GM19328 (cell line): ENCODE data around the gene FUT6.
A peak's percentile ranks its signal among the peaks of the same experiment; 100 is the strongest.

ENCODE experiments used
- ATAC-seq: cut with Tn5 transposase; IDR thresholded peaks from one replicate; pipeline ENCODE4 v1.9.1; 2021; ENCODE audit warnings: mild to moderate bottlenecking, moderate library complexity; ENCODE audit not compliant: unreplicated experiment

The FUT6 gene

GRCh38 chr19:5828661-5829566 lies 10.6 kb downstream of the FUT6 start:
- no peak for ATAC-seq

GRCh38 chr19:5827891-5828660 lies 11.4 kb downstream of the FUT6 start:
- peak; percentile 68 for ATAC-seq

DNA sequence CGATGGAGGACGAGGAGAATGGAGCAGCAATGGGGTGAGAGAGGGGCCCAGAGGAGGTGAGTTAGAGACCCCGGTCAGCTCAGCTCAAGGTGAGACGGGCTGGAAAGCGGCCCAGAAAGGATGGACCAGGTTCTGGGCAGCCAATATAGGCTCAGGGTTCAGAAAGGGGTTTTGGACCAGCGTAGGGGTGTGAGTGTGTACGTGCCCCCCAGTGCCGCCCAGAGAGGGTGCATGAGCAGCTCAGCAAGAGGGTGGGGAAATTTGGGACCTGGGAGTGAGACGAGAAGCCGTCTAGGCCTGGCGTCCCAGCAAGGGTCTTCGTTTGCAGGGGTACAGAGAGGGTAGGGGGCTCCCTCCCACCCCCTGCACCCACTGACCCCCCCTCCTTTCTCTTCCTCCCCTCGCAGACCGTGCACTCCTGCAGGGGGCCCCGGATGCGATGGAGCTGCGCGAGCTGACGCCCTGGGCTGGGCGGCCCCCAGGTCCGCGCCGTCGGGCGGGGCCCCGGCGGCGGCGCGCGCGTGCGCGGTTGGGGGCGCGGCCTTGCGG lies 12.1 kb downstream of the FUT6 start:
- no peak for ATAC-seq

DNA sequence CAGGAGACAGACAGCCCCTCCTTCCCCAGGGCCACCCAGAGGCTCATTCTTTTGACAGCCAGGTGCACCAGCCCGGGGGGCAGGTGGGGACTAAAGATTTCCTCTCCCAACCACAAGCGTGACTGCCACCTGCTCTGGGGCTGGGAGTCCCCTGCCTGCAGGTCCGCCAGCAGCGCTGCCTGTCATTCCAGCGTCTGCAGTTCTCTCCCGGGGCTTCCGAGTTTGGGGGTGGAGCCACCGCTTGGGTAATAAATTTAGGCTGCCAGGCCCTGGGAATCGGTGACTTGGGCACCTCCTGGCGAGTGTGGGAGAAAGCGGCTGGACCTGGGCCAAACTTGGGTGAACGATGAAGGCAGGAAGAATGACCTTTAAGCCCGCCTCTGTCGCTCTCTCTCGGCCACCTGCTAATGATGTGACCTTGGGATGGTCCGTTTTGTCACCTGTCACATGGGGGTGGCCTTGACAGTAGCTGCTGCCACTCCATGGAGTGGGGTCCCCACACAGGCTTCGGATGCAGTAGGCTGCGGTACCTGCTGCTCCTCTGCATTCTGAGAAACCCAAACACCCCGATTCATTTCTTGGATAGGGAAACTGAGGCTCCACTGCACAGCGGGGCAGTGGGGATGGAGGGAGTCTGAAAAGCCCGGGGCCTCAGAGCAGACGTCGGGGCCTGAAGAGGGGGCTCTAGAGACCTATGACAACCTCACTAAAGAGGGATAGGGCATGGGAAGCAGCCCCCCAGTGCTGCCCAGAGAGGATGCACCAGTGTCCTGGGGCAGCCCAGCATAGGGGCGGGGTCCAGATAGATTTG lies 12.8 kb downstream of the FUT6 start:
- no peak for ATAC-seq

DNA sequence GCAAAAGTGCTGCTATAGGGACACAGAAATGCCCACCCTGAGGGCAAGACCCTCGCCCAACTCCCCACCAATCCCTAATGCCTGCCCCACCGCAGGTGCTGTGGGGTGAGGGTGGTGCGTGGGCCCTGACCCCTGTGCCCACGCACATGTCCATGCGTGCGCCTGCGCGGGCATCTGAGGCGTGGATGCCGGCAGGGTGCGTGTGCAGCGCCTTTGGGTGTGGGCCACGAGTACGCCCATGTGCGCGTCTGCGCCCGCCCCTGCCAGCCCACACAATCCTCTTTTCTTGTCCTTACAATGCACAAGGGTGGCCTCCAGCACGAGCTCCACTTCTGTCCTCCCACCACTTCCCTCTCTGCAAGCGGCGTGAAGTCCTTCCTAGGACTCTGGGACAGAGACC lies 14.3 kb downstream of the FUT6 start:
- no peak for ATAC-seq

DNA sequence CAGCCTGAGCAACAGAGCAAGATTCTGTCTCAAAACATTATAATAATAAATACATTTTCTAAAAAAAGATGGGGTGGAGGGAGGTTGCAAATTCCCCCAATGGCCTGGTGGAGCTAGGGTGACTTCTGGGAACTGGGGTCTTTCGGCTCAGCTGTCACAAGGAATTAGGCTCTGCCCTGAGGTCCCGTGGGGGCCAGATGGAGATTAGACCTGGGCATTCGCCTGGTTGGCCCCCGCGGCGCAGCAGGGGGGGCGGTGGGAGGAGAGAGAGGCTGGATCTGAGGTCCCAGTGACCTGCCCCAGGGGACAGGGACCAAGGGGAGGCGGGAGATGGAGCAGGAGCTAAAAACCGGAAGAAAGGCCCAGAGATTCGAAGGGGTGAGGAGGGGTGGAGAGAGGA lies 14.8 kb downstream of the FUT6 start:
- ATAC-seq, result no peak

- ATAC-seq, result no peak
These were observed 15.8 kb downstream of the FUT6 start for GRCh38 chr19:5823579-5824281.

GRCh38 chr19:5822181-5822844 lies 17.2 kb downstream of the FUT6 start:
- ATAC-seq, result no peak

DNA sequence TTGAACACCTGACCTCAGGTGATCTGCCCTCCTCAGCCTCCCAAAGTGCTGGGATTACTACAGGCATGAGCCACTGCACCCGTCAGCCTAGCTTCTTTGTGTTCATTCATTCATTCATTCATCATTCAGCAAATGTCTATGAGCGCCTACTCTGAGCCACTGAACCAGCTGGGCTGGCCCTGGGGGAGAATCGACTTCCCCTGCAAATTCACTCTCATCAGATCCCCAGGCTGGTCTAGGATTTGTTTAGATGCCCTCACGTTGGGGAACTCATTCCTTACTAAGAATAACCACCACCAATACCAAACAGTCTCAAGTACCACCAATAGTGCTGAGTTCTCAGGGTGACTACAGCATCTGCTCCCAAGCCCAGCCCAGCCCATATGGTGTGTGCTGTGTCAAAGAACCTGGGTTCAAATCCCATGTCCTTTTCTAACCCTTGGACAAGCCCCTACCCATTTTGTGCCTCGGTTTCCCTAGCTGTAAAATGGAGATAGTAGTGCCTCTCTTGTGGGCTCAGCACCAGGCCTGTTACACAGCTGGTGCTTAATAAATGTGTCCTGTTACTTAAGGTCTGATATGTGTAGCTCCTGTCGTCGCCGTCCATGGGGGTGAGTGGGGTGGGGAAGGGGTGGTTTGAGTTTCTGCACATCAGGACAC lies 17.9 kb downstream of the FUT6 start:
- ATAC-seq, result no peak

DNA sequence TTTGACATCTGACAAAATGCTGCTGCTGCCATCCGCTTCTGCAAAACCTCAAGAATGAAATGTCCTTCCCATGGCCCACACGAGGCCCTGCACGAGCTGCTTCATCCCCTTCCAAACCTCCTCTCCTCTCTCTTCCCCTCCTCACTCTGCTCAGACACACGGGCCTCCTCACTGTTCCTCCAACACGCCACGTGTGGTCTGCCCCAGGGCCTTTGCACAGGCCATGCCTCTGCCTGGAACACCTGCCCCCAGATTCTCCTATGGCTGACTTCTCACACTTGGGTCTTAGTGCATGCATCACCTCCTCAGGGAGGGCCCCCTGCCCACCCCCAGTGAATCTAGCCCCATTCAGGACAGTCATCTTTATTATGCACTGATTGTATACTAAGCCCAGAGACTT lies 18.7 kb downstream of the FUT6 start:
- no peak for ATAC-seq

GRCh38 chr19:5818594-5818993 lies 20.9 kb downstream of the FUT6 start:
- no peak for ATAC-seq

- no peak for ATAC-seq
These were observed 22.3 kb downstream of the FUT6 start for GRCh38 chr19:5817218-5817617.

GRCh38 chr19:5814852-5815246 lies 24.7 kb downstream of the FUT6 start:
- no peak for ATAC-seq

DNA sequence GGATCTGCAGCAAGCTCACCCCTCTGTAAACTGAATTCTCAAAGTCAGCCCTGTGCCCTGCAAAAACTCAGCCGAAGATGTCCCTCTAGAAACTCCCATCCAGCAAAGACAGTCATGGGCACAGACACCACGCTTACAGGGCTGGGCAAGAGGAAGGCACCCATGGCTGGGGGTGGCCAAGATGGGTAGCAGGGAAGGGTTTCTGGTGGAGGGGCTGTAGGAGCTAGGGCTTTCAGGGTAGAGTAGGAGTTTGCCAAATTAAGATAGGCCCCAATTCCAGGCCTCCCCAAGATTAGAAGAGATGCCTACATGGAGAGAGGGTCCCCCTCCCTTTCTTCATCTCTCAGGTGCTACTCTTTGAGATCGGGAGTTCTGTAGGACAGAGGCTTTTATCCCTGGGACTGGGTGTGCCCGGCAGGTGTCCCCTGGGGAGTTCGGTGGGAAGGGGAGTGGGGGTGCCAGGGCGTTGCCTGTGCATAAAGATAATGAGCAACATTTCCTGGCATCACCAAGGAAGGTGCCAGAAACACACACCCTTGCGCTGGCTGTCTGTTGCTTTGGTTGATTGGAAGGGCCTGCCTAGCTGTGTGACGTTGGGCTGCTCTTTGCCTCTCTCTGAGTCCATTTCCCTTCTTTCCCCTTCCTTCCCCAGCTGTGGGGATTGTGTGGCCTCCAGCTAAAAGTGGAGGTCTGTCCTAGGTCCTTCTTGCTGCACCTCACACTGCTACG lies 25.2 kb downstream of the FUT6 start:
- ATAC-seq, result no peak

- ATAC-seq, result no peak
These were observed 28.4 kb downstream of the FUT6 start for GRCh38 chr19:5811117-5811516.

GRCh38 chr19:5809469-5809868 lies 30.0 kb downstream of the FUT6 start:
- no peak for ATAC-seq

- ATAC-seq, result no peak
These were observed 30.4 kb downstream of the FUT6 start for GRCh38 chr19:5809053-5809452.

- ATAC-seq, result no peak
These were observed 31.2 kb downstream of the FUT6 start for GRCh38 chr19:5808120-5808816.
